Naive thymus-derived CD4-positive, alpha-beta T cell (primary cell): ENCODE results near the gene ANK3. TPM values are rescaled to one million over a fixed set of nuclear protein-coding genes. Genes with fewer than 3 reads are reported as not detected.
A peak's percentile ranks its signal among the peaks of the same experiment; 100 is the strongest.

ENCODE experiments used
- ATAC-seq: fragments of 150-1000 bp; cut with Tn5 transposase; 2 replicates; pipeline ENCODE4 v1.10.0; 2021; ENCODE audit warnings: mild to moderate bottlenecking, moderate library complexity
- CTCF ChIA-PET: fragments of 350-600 bp; sonication (Branson Sonifier 250); formaldehyde crosslinking; loops from one replicate; lab custom pipeline; 2021; ENCODE audit warnings: antibody characterized with exemption; lab: Charles Lee
- POLR2A ChIA-PET: fragments of 350-600 bp; sonication (Branson Sonifier 250); formaldehyde crosslinking; loops from one replicate; lab custom pipeline; 2021; ENCODE audit warnings: antibody characterized with exemption, inconsistent platforms; lab: Charles Lee
- DNase-seq, 9 donors: peaks; one replicate each; pipeline versions ENCODE4 v3.0.0 to v3.0.0-alpha.2; 2020 to 2022; ENCODE audit warnings: mixed read lengths in 1 of 9
- H3K27ac ChIP-seq: one replicate; pipeline ENCODE4 v1.7.0; 2013; ENCODE audit warnings: mild to moderate bottlenecking, low read depth, low read length, moderate library complexity
- H3K27me3 ChIP-seq, 2 donors: one replicate each; pipeline ENCODE4 v1.7.0; 2013; ENCODE audit warnings: low read length in 2 of 2, mild to moderate bottlenecking in 2 of 2, moderate library complexity in 2 of 2; ENCODE audit not compliant: control insufficient read depth in 2 of 2, insufficient read depth in 2 of 2
- H3K36me3 ChIP-seq, 3 experiments: 1 replicate in 2 of 3; 2 replicates in 1 of 3; pipeline ENCODE4 v1.7.0; 2013; ENCODE audit warnings: low read length in 3 of 3, mild to moderate bottlenecking in 3 of 3, moderate library complexity in 1 of 3; ENCODE audit not compliant: insufficient read depth in 3 of 3, control insufficient read depth in 2 of 3
- H3K4me1 ChIP-seq, 2 donors: one replicate each; pipeline ENCODE4 v1.7.0; 2013; ENCODE audit warnings: low read length in 2 of 2, mild to moderate bottlenecking in 2 of 2, moderate library complexity in 1 of 2; ENCODE audit not compliant: control insufficient read depth in 2 of 2, insufficient read depth in 2 of 2
- H3K4me3 ChIP-seq: 2 replicates; pipeline ENCODE4 v1.7.0; 2013; ENCODE audit warnings: mild to moderate bottlenecking, low read length
- H3K9me3 ChIP-seq, 3 experiments: 1 replicate in 2 of 3; 2 replicates in 1 of 3; pipeline ENCODE4 v1.7.0; 2013; ENCODE audit warnings: low read length in 3 of 3; ENCODE audit not compliant: control insufficient read depth in 2 of 3
- H3K27ac Mint-ChIP-seq, 9 donors: one replicate each; pipeline ENCODE4 v1.8.0; 2020 to 2022; ENCODE audit warnings: mixed read lengths in 9 of 9, mild to moderate bottlenecking in 8 of 9, moderate library complexity in 5 of 9, inconsistent platforms in 2 of 9
- H3K27me3 Mint-ChIP-seq, 5 donors: one replicate each; pipeline ENCODE4 v1.8.0; 2021 to 2022; ENCODE audit warnings: mixed read lengths in 5 of 5, mild to moderate bottlenecking in 1 of 5
- H3K36me3 Mint-ChIP-seq, 5 donors: one replicate each; pipeline ENCODE4 v1.8.0; 2020 to 2022; ENCODE audit warnings: mixed read lengths in 5 of 5, mild to moderate bottlenecking in 3 of 5, inconsistent platforms in 1 of 5
- H3K4me1 Mint-ChIP-seq, 7 donors: one replicate each; pipeline ENCODE4 v1.8.0; 2020 to 2022; ENCODE audit warnings: mixed read lengths in 7 of 7, mild to moderate bottlenecking in 3 of 7, inconsistent platforms in 1 of 7
- H3K4me3 Mint-ChIP-seq, 10 donors: one replicate each; pipeline ENCODE4 v1.8.0; 2020 to 2022; ENCODE audit warnings: mild to moderate bottlenecking in 10 of 10, mixed read lengths in 10 of 10, moderate library complexity in 6 of 10, inconsistent platforms in 2 of 10
- H3K9me3 Mint-ChIP-seq, 11 donors: one replicate each; pipeline ENCODE4 v1.8.0; 2020 to 2022; ENCODE audit warnings: mixed read lengths in 11 of 11, mild to moderate bottlenecking in 4 of 11, inconsistent platforms in 1 of 11, moderate library complexity in 1 of 11
- intact Hi-C, 2 donors: fragments of 100-400 bp; cut with micrococcal nuclease; formaldehyde crosslinking; loops; one replicate each; pipeline ENCODE4 v1.15.1; 2023
- polyA plus RNA-seq, 2 donors: library from polyadenylated mRNA; unstranded; fragments of 300-500 nt; fragmentation: Illumina TruSeq; gene quantifications; one replicate each; pipeline ENCODE4 v1.2.3, GENCODE V29; 2021
- total RNA-seq, 6 experiments: library from RNA in 5 of 6; stranded (reverse) in 5 of 6; gene quantifications; 1 replicate in 5 of 6; 2 replicates in 1 of 6; pipeline ENCODE4 v1.2.3 and lab custom pipeline; 2021 to 2026

The ANK3 gene
- total and polyA plus RNA-seq, 7 experiments from 2014 or later, result 23.9 to 72.9 (median 61.4) TPM

DNA sequence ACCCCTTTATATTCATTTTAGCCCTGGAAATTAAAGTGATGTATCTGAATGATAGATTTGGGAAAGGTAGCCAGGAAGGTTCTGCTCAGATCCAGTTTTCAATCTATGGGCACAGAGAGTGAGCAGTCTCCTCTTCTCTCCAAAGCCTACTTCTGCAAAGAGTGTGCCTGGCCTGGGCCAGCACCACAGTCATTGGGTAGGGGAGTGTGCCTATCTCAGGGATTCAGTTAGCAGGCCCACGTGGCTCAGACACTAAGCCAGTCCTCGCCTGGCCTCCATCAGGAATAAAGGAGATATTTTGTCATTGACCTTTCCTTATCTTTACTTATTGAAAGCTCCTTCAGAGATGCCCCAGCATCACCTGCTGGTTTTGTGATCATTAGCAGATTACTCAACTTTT lies 267.5 kb downstream of the ANK3 start:
- no peak overlapping the region for H3K27ac ChIP-seq
- Mint-ChIP-seq H3K36me3 (peaks cover 0 to 56% (median 28%) of the 10 kb centered on the region in 5 donors), H3K4me1 (peaks cover 0 to 8% (median 5%) of the 10 kb centered on the region in 7 donors), H3K27ac (no peak overlapping the region), H3K27me3 (no peaks in the 10 kb centered on the region), H3K9me3 (no peaks in the 10 kb centered on the region), H3K4me3 (no peak overlapping the region)
- ChIA-PET POLR2A (no interaction called here), CTCF (no interaction called here)
- no peak overlapping the region for H3K4me3 ChIP-seq
- intact Hi-C loops, result no loop called here
- H3K9me3 ChIP-seq, result no peaks in the 10 kb centered on the region
- H3K27me3 ChIP-seq, result no peaks in the 10 kb centered on the region
- ATAC-seq, result no peak
- no peak for DNase-seq
- H3K36me3 ChIP-seq, result no peaks in the 10 kb centered on the region
- H3K4me1 ChIP-seq, result no peaks in the 10 kb centered on the region

DNA sequence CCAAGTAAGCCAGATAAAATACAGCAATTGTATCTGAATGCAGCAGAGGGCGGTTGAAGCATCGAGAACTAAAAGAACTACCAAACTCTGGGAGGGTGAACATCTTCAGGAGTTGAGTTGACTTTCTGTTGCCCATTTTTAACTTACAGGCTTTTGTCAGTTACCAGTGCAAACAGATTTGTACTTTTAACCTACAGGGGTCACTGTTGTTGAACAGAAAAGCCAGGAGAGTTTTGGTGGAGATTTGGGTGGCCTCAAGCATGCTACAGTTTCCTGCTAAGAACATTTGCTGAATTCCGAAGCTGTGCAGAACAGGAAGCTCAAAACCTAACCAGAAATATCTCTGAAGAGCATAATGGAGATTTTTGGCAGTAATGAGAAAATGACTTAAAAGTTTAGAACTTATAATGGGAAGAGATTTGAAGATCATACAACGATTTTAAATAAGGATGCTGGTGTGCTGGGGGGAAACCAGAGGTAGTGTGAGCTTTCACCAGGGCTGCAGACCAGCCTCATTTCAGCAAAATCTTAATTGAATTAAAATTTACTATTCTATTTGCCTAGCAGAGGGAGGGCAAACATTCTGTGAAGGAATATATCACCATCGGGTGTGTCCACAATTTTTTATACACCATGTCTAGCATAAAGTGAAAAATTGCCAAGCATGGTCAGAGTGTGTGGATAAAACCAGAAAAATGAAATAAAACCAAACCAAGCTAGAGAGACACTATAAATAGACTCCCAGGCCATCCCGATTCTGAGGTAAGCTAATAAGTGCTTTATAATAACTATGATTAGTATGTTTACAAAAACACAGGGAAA lies 274.7 kb downstream of the ANK3 start:
- Histone ChIP-seq H3K4me3 (no peak overlapping the region), H3K27me3 (no peaks in the 10 kb centered on the region), H3K4me1 (no peaks in the 10 kb centered on the region), H3K9me3 (no peaks in the 10 kb centered on the region), H3K36me3 (no peaks in the 10 kb centered on the region), H3K27ac (no peak overlapping the region)
- Mint-ChIP-seq H3K9me3 (no peaks in the 10 kb centered on the region), H3K27ac (no peak overlapping the region), H3K4me3 (no peak overlapping the region), H3K27me3 (no peaks in the 10 kb centered on the region), H3K36me3 (peaks cover 0 to 16% (median 7%) of the 10 kb centered on the region in 5 donors), H3K4me1 (no peaks in the 10 kb centered on the region)
- peak in 6 of 9 donors; percentile 1 to 58 (median 44) for DNase-seq
- peak; percentile 54 for ATAC-seq
- ChIA-PET CTCF (interaction anchor here (0.6 to 0.8 kb wide), 2 partner anchors 19 to 375 kb away, joined by 3 to 8 read pairs; no protein-coding TSS in a partner anchor), POLR2A (no interaction called here)
- intact Hi-C loops, result loop anchor here (1.0 to 2.0 kb wide), 4 partner anchors 93 to 532 kb away; no protein-coding TSS in a partner anchor

DNA sequence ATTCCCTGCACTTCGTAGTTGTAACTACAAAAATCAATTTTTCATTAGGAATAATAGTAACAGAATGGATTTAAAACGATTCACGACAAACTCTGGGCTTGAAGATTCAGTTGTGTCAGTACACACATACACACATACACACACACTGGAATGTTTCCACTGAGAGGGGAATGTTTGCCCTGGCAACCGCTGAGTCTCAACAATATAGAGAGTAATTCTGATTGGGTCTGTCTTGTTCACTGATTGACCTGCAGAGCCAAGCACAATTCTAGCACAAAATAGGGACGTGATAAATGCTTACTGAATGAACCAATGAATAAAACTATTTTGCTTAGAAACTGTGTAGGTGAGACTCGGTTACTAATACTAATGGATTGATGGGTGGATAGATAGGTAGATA lies 278.9 kb downstream of the ANK3 start:
- H3K4me1 Mint-ChIP-seq, result no peaks in the 10 kb centered on the region

DNA sequence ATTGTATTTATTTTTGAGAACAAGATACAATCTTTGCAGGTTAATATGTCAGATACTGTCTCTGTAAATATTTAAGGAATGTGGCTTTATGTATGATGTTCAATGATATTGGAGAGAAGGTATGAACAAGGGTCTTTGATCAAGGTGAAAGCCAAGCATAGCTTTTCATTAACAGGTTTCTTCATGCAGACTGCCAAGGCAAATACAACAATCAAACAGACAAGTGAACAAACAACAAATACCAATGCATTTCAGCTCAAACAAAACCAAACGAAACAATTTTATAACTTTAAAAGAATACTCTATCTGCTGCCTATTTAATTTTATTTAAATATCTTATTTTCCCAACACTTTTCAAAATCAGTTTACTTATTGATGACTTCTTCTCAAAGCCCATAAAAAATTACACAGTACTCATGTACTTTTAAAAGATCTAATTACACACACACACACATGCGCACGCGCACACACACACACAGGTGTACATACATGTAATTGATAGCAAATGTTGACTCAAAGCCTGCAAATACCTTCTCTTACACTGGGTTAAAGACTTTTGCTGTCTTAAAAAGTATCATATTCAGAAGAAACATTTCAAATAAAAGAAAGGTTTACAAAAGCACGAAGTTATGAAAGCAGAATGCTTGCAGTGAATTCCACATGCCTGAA lies 282.2 kb downstream of the ANK3 start:
- Histone ChIP-seq H3K36me3 (peaks cover 0 to 16% (median 0%) of the 10 kb centered on the region in 3 experiments), H3K4me3 (no peak overlapping the region), H3K9me3 (no peaks in the 10 kb centered on the region), H3K4me1 (no peaks in the 10 kb centered on the region), H3K27me3 (no peaks in the 10 kb centered on the region), H3K27ac (no peak overlapping the region)
- Mint-ChIP-seq H3K4me3 (no peak overlapping the region), H3K4me1 (no peaks in the 10 kb centered on the region), H3K9me3 (no peaks in the 10 kb centered on the region), H3K36me3 (peaks cover 0 to 56% (median 36%) of the 10 kb centered on the region in 5 donors), H3K27ac (no peak overlapping the region), H3K27me3 (no peaks in the 10 kb centered on the region)
- ChIA-PET POLR2A (no interaction called here), CTCF (no interaction called here)
- intact Hi-C loops, result no loop called here
- no peak for DNase-seq
- ATAC-seq, result no peak

More for the DNA sequence above, 278.9 kb downstream of the ANK3 start:
- H3K27ac Mint-ChIP-seq, result no peak overlapping the region
- ChIA-PET CTCF (no interaction called here), POLR2A (no interaction called here)
- ATAC-seq (no peak), DNase-seq (no peak)
- H3K36me3 Mint-ChIP-seq, result peaks cover 0 to 29% (median 19%) of the 10 kb centered on the region in 5 donors
- no peak overlapping the region for H3K4me3 ChIP-seq
- H3K27me3 ChIP-seq, result no peaks in the 10 kb centered on the region
- H3K4me1 ChIP-seq, result no peaks in the 10 kb centered on the region
- no peak overlapping the region for H3K4me3 Mint-ChIP-seq
- H3K27ac ChIP-seq, result no peak overlapping the region
- H3K9me3 ChIP-seq, result no peaks in the 10 kb centered on the region
- no peaks in the 10 kb centered on the region for H3K27me3 Mint-ChIP-seq
- H3K36me3 ChIP-seq, result peaks cover 0 to 16% (median 0%) of the 10 kb centered on the region in 3 experiments
- intact Hi-C loops, result no loop called here
- H3K9me3 Mint-ChIP-seq, result no peaks in the 10 kb centered on the region

DNA sequence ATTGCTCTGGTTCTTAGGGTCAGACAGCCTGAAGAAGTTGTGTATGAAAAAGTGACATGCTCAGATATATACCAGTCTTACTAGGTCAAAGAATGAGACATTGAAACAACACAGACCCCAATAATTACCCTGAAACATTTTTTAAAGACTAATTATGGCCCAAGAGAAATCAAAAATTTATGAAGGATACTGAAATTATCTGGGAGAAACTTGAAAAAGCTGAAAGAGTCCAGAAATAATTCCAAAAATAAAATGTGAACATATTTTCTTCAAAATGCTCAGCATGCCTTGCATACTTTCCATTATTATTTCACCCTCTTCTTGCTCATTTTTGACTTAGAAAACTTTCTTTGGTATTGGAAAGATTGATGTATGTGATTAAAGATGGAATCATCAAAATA lies 284.4 kb downstream of the ANK3 start:
- Histone ChIP-seq H3K27me3 (no peaks in the 10 kb centered on the region), H3K9me3 (no peaks in the 10 kb centered on the region), H3K4me3 (no peak overlapping the region), H3K4me1 (no peaks in the 10 kb centered on the region), H3K36me3 (peaks cover 0 to 16% (median 0%) of the 10 kb centered on the region in 3 experiments), H3K27ac (no peak overlapping the region)
- no peak overlapping the region for H3K27ac Mint-ChIP-seq
- H3K4me3 Mint-ChIP-seq, result no peak overlapping the region
- ChIA-PET POLR2A (no interaction called here), CTCF (no interaction called here)
- H3K9me3 Mint-ChIP-seq, result no peaks in the 10 kb centered on the region
- DNase-seq (no peak), ATAC-seq (no peak)
- no peaks in the 10 kb centered on the region for H3K27me3 Mint-ChIP-seq
- peaks cover 0 to 57% (median 30%) of the 10 kb centered on the region in 5 donors for H3K36me3 Mint-ChIP-seq
- intact Hi-C loops, result no loop called here
- H3K4me1 Mint-ChIP-seq, result no peaks in the 10 kb centered on the region

DNA sequence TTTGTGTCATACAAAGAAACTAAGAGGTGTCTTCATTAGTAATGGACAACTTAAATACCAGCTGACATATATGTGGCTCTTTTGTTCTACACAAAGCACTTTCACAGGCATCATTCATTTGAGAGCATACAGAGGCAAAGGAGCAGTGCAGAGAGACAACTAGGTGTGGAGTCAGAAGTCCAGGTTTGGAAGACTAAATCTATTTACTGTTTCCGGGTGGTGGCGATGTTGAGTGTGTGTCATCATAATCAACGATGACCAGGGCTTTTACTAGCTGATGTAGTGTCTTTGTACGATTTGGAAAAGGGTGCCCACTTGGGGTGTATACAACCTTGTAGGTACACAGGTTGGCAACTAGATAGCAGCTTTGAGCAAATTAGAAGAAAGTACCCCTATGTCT lies 287.9 kb downstream of the ANK3 start:
- ChIA-PET CTCF (interaction anchor here (0.7 to 1.2 kb wide), 2 partner anchors 69 to 237 kb away, joined by 3 read pairs; no protein-coding TSS in a partner anchor), POLR2A (no interaction called here)
- intact Hi-C loops, result loop anchor here (2.0 kb wide), 3 partner anchors 107 to 1183 kb away; no protein-coding TSS in a partner anchor

More for the DNA sequence above, 287.9 kb downstream of the ANK3 start:
- Mint-ChIP-seq H3K27ac (peak overlapping the region in 2 of 9 donors; percentile 8 to 22), H3K9me3 (no peaks in the 10 kb centered on the region), H3K36me3 (peaks cover 3 to 60% (median 30%) of the 10 kb centered on the region in 5 donors), H3K4me3 (no peak overlapping the region), H3K27me3 (no peaks in the 10 kb centered on the region), H3K4me1 (no peaks in the 10 kb centered on the region)
- H3K9me3 ChIP-seq, result no peaks in the 10 kb centered on the region
- H3K36me3 ChIP-seq, result peaks cover 0 to 8% (median 5%) of the 10 kb centered on the region in 3 experiments
- ATAC-seq, result no peak
- H3K27me3 ChIP-seq, result no peaks in the 10 kb centered on the region
- no peaks in the 10 kb centered on the region for H3K4me1 ChIP-seq
- no peak overlapping the region for H3K4me3 ChIP-seq
- no peak for DNase-seq
- H3K27ac ChIP-seq, result no peak overlapping the region
